Peyer's patch (tissue), 4 donors: ENCODE data around the gene IPO4.

Source experiments
- CTCF ChIP-seq, 6 experiments: fragments of 450-650 bp in 4 of 6; fragments of 200-600 bp in 2 of 6; sonication (generic) in 1 of 6; IDR thresholded peaks; one replicate each; pipeline ENCODE4 v1.5.1; 2017 to 2019; ENCODE audit warnings: antibody characterized with exemption in 6 of 6, mild to moderate bottlenecking in 3 of 6, moderate library complexity in 1 of 6
- POLR2A ChIP-seq, 2 donors: fragments of 450-650 bp; IDR thresholded peaks; one replicate each; pipeline ENCODE4 v1.5.1; 2017; ENCODE audit warnings: antibody characterized with exemption in 2 of 2, mild to moderate bottlenecking in 2 of 2, moderate library complexity in 2 of 2

- no peak for TF ChIP-seq CTCF (IDR thresholded peaks at IDR 0.05)
- no peak for TF ChIP-seq POLR2A (IDR thresholded peaks at IDR 0.05)
Observed at GRCh38 chr14:24207625-24208024, 19.0 kb upstream of the IPO4 start.
